H1 (cell line): ENCODE data around the gene NEK10. TPM values are rescaled to one million over a fixed set of nuclear protein-coding genes. Genes with fewer than 3 reads are reported as not detected.
A peak's percentile ranks its signal among the peaks of the same experiment; 100 is the strongest.

Source experiments
- CTCF ChIA-PET: fragments of 300-600 bp; sonication (Branson Sonifier 250); formaldehyde crosslinking; loops from one replicate; lab custom pipeline; 2021; ENCODE audit not compliant: partially characterized antibody; lab: Charles Lee
- POLR2A ChIA-PET: fragments of 300-600 bp; sonication (Branson Sonifier 250); formaldehyde crosslinking; loops from one replicate; lab custom pipeline; 2021; ENCODE audit warnings: inconsistent platforms; ENCODE audit not compliant: partially characterized antibody; lab: Charles Lee
- DNase-seq, 2 experiments: peaks; one replicate each; pipeline versions ENCODE4 v3.0.0 to v3.0.0-alpha.2; 2010 to 2022; ENCODE audit warnings: low spot score in 2 of 2, low read depth in 1 of 2, mixed read lengths in 1 of 2
- FAIRE-seq: peaks from 2 replicates; lab custom pipeline; 2011; peaks lifted over from hg19 to GRCh38; lab: Jason Lieb, UNC
- H2AFZ ChIP-seq: 2 replicates; pipeline ENCODE4 v1.8.1; 2012; ENCODE audit warnings: low read length, inconsistent platforms
- H2AK5ac ChIP-seq: 2 replicates; pipeline ENCODE4 v1.6.1; 2013; ENCODE audit warnings: low read depth, low read length
- H2BK120ac ChIP-seq: replicated peaks from 2 replicates; pipeline ENCODE3; 2013; ENCODE audit warnings: low read depth, low read length, inconsistent platforms
- H2BK12ac ChIP-seq: 2 replicates; pipeline ENCODE4 v1.6.1; 2013; ENCODE audit warnings: low read depth, low read length
- H2BK15ac ChIP-seq: 2 replicates; pipeline ENCODE4 v1.6.1; 2013; ENCODE audit warnings: low read length
- H2BK20ac ChIP-seq: 2 replicates; pipeline ENCODE4 v1.6.1; 2013; ENCODE audit warnings: low read length
- H2BK5ac ChIP-seq: 2 replicates; pipeline ENCODE4 v1.6.1; 2013; ENCODE audit warnings: low read depth, low read length
- H3K14ac ChIP-seq: 2 replicates; pipeline ENCODE4 v1.6.1; 2013; ENCODE audit warnings: inconsistent platforms; ENCODE audit not compliant: insufficient read length
- H3K18ac ChIP-seq: 2 replicates; pipeline ENCODE4 v1.6.1; 2013; ENCODE audit warnings: low read length; ENCODE audit errors: extremely low read depth
- H3K23ac ChIP-seq: 2 replicates; pipeline ENCODE4 v1.6.1; 2013; ENCODE audit warnings: inconsistent platforms; ENCODE audit not compliant: insufficient read length
- H3K23me2 ChIP-seq: 2 replicates; pipeline ENCODE4 v1.6.1; 2013; ENCODE audit warnings: low read depth, low read length
- H3K27ac ChIP-seq: 2 replicates; pipeline ENCODE4 v1.6.1; 2011; ENCODE audit warnings: low read depth, low read length, inconsistent platforms
- H3K27me3 ChIP-seq, 4 experiments: replicated peaks in 1 of 4; 1 replicate in 1 of 4; 2 replicates in 3 of 4; pipeline versions ENCODE4 v1.6.1 to v1.8.1; 2011 to 2013; ENCODE audit warnings: low read length in 3 of 4, mild to moderate bottlenecking in 3 of 4, inconsistent platforms in 2 of 4, mixed read lengths in 2 of 4, moderate library complexity in 1 of 4; ENCODE audit not compliant: control insufficient read depth in 3 of 4, insufficient read depth in 3 of 4; ENCODE audit errors: extremely low read depth in 1 of 4
- H3K36me3 ChIP-seq, 4 experiments: 2 replicates each; pipeline versions ENCODE4 v1.6.1 to v1.8.1; 2011 to 2013; ENCODE audit warnings: mild to moderate bottlenecking in 4 of 4, low read length in 3 of 4, moderate library complexity in 2 of 4, control low read depth in 1 of 4, inconsistent platforms in 1 of 4; ENCODE audit not compliant: insufficient read depth in 4 of 4, control insufficient read depth in 2 of 4
- H3K4ac ChIP-seq: replicated peaks from 2 replicates; pipeline ENCODE3; 2013; ENCODE audit warnings: low read length, low read depth, mixed read lengths, inconsistent platforms; ENCODE audit not compliant: insufficient read length
- H3K4me1 ChIP-seq, 4 experiments: replicated peaks in 1 of 4; 1 replicate in 1 of 4; 2 replicates in 3 of 4; pipeline versions ENCODE4 v1.6.1 to v1.8.1; 2011 to 2013; ENCODE audit warnings: low read length in 3 of 4, inconsistent platforms in 2 of 4, mixed read lengths in 1 of 4; ENCODE audit not compliant: insufficient read depth in 4 of 4, control insufficient read depth in 3 of 4
- H3K4me2 ChIP-seq, 2 experiments: 2 replicates each; pipeline versions ENCODE4 v1.6.1 to v1.8.1; 2011 to 2013; ENCODE audit warnings: low read depth in 2 of 2, low read length in 2 of 2, control low read depth in 1 of 2, inconsistent platforms in 1 of 2, mild to moderate bottlenecking in 1 of 2; ENCODE audit not compliant: insufficient read depth in 1 of 2
- H3K4me3 ChIP-seq, 4 experiments: fragments of 200-600, 300-600 bp in 1 of 4; sonication (generic), shearing (Covaris generic), sonication (Bioruptor Twin) in 1 of 4; 2 replicates each; pipeline versions ENCODE4 v1.5.1 to v1.8.1; 2011 to 2016; ENCODE audit warnings: low read length in 4 of 4, low read depth in 3 of 4, control low read depth in 2 of 4, inconsistent platforms in 2 of 4, mild to moderate bottlenecking in 2 of 4, mixed read lengths in 1 of 4, moderate library complexity in 1 of 4; ENCODE audit not compliant: insufficient read depth in 2 of 4; ENCODE audit errors: extremely low read depth in 1 of 4
- H3K56ac ChIP-seq: replicated peaks from 2 replicates; pipeline ENCODE3; 2013; ENCODE audit warnings: low read depth, mild to moderate bottlenecking, mixed read lengths, low read length, inconsistent platforms; ENCODE audit not compliant: insufficient read length
- H3K79me1 ChIP-seq: 2 replicates; pipeline ENCODE4 v1.6.1; 2013; ENCODE audit warnings: low read depth, low read length, control low read depth
- H3K79me2 ChIP-seq, 2 experiments: 2 replicates each; pipeline versions ENCODE4 v1.6.1 to v1.8.1; 2012 to 2013; ENCODE audit warnings: low read length in 2 of 2, mild to moderate bottlenecking in 2 of 2, inconsistent platforms in 1 of 2; ENCODE audit not compliant: insufficient read depth in 2 of 2, control insufficient read depth in 1 of 2
- H3K9ac ChIP-seq, 4 experiments: replicated peaks in 1 of 4; 1 replicate in 1 of 4; 2 replicates in 3 of 4; pipeline versions ENCODE4 v1.6.1 to v1.8.1; 2011 to 2013; ENCODE audit warnings: low read depth in 3 of 4, low read length in 3 of 4, control low read depth in 2 of 4, mild to moderate bottlenecking in 2 of 4, moderate library complexity in 2 of 4, inconsistent platforms in 1 of 4; ENCODE audit errors: extremely low read depth in 1 of 4
- H3K9me3 ChIP-seq, 2 experiments: 2 replicates each; pipeline versions ENCODE4 v1.6.1 to v1.8.1; 2012 to 2013; ENCODE audit warnings: mild to moderate bottlenecking in 2 of 2, moderate library complexity in 2 of 2, control low read depth in 1 of 2, inconsistent platforms in 1 of 2, low read depth in 1 of 2, low read length in 1 of 2, mixed read lengths in 1 of 2; ENCODE audit not compliant: insufficient read depth in 2 of 2
- H4K20me1 ChIP-seq, 2 experiments: replicated peaks in 1 of 2; 2 replicates each; pipeline versions ENCODE3 to v1.8.1; 2011 to 2013; ENCODE audit warnings: inconsistent platforms in 2 of 2, low read length in 2 of 2, mild to moderate bottlenecking in 1 of 2; ENCODE audit not compliant: insufficient read depth in 2 of 2, control insufficient read depth in 1 of 2
- H4K5ac ChIP-seq: 2 replicates; pipeline ENCODE4 v1.6.1; 2013; ENCODE audit warnings: low read length, low read depth, mixed read lengths, inconsistent platforms; ENCODE audit not compliant: insufficient read length
- H4K8ac ChIP-seq: 2 replicates; pipeline ENCODE4 v1.8.0; 2013; ENCODE audit warnings: mild to moderate bottlenecking, moderate library complexity, low read length, inconsistent platforms; ENCODE audit not compliant: insufficient read depth; ENCODE audit errors: extremely low read depth
- H4K91ac ChIP-seq: replicated peaks from 2 replicates; pipeline ENCODE3; 2013; ENCODE audit warnings: low read length, mixed read lengths, inconsistent platforms; ENCODE audit not compliant: insufficient read length
- CTBP2 ChIP-seq: IDR thresholded peaks from 2 replicates; pipeline ENCODE4 v1.7.0; 2011; ENCODE audit warnings: borderline replicate concordance, mild to moderate bottlenecking, moderate library complexity, mixed read lengths, low read length; ENCODE audit not compliant: insufficient read depth, insufficient read length
- WGBS, 2 experiments: shearing (Covaris generic) in 1 of 2; methylation state at CpG; one replicate each; pipeline versions ENCODE4 v1.1.6 to v1.1.7; 2013 to 2015; ENCODE audit warnings: low lambda C conversion rate in 2 of 2, mixed read lengths in 2 of 2, inconsistent platforms in 1 of 2, low coverage in 1 of 2, missing lambda C conversion rate in 1 of 2; ENCODE audit not compliant: insufficient replicate concordance in 2 of 2, insufficient coverage in 1 of 2, insufficient read length in 1 of 2; ENCODE audit errors: extremely low coverage in 1 of 2, missing lambda C conversion rate in 1 of 2; 5-methylcytosine and 5-hydroxymethylcytosine counted together
- polyA plus RNA-seq, 7 experiments: library from polyadenylated mRNA; depleted of rRNA in 3 of 7; stranded (reverse) in 5 of 7; unstranded in 2 of 7; fragments of >200 nt in 5 of 7; fragments of 200-250 nt in 2 of 7; gene quantifications; 1 replicate in 5 of 7; 2 replicates in 1 of 7; 4 replicates in 1 of 7; pipeline versions ENCODE4 v1.2.1 to v1.2.3, GENCODE V29; 2011 to 2013; ENCODE audit warnings: missing spikeins in 2 of 7, mixed read lengths in 2 of 7
- total RNA-seq: library from RNA; stranded (reverse); fragmentation: NEBNext Ultra II Directional; extraction: Animal tissue kit (Norgen Biotek cat#: 25700); gene quantifications from 2 replicates; pipeline ENCODE4 v1.2.1, GENCODE V29; 2021

NEK10 gene
- total and polyA plus RNA-seq, 2 of the 8 experiments (the other 6 are each of a cell fraction or from before 2014, with no cell fraction given), result 0.18 to 0.50 TPM

DNA sequence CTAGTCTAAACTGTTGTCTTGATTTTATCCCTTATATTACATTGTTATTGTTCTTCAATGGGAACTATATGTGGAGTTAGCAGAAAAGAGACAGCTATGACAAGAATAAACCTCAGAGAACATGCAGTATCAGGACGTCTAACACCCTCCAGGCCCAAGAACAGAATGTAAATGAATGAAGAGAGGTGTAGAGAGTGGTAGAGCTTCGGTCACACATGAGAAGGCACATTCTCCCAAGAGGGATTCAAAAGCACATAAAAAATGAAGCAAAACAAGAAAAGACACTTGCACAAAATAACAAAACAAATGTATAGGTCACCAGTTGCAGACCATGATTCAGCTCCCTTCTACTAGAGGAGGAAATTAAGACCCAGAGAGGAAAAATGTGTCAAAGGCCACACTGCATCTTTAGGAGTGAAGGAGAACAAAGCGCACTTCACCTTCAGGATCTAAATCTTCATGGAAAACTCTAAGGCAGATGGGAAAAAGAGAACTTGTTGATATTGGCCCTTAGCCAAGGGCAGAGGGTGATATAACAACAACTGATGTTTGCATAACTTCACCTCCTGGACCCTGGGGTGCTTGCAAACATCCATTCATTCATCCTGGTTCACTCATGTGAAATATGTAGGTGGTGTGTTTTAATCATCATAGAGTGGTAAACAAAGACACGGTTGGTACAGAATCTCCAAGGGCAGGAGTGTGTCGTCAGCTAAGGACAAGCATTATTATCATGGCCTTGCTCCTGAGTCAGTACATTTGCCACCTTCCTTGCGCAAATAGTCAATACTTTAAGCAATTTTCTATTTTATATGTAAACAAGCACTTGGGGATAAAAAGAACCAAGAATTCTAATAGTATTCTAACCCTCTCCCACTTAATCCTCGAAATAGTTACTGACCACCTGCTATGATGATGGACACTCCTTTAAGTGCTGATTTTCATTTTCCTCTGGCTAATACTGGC lies 8.8 kb downstream of the NEK10 start:
- peak overlapping the region; percentile 2; the same call in 1 of the 2 replicates for H2AFZ ChIP-seq
- 83% methylated on average over 7 of the region's 7 CpGs; no CpG with 5 or more reads in 1 of the 2 experiments for WGBS, 2 experiments
- H3K23ac ChIP-seq, result no peak overlapping the region
- no peak overlapping the region for H3K4ac ChIP-seq
- H3K4me2 ChIP-seq, result no peak overlapping the region
- H3K27me3 ChIP-seq, result peaks cover 0 to 1% (median 0%) of the 10 kb centered on the region in 4 experiments; a peak in 1 of 7 replicates
- DNase-seq (no peak), FAIRE-seq (no peak)
- TF ChIP-seq CTBP2, result no peak
- no peak overlapping the region for H3K14ac ChIP-seq
- no peak overlapping the region for H4K91ac ChIP-seq
- H3K79me1 ChIP-seq, result no peaks in the 10 kb centered on the region
- H3K36me3 ChIP-seq, result no peaks in the 10 kb centered on the region
- no peak overlapping the region for H2AK5ac ChIP-seq
- H2BK5ac ChIP-seq, result no peak overlapping the region
- no peak overlapping the region for H3K27ac ChIP-seq
- no peak overlapping the region for H2BK20ac ChIP-seq
- no peak overlapping the region for H4K8ac ChIP-seq
- no peak overlapping the region for H2BK12ac ChIP-seq
- no peaks in the 10 kb centered on the region for H3K9me3 ChIP-seq
- H3K56ac ChIP-seq, result no peak overlapping the region
- ChIA-PET POLR2A (no interaction called here), CTCF (interaction anchor here (1.0 kb wide), 1 partner anchor 298 kb away, joined by 3 read pairs; no protein-coding TSS in a partner anchor)
- H4K5ac ChIP-seq, result no peak overlapping the region
- H2BK15ac ChIP-seq, result no peak overlapping the region
- H3K23me2 ChIP-seq, result no peaks in the 10 kb centered on the region; the same call in 1 of the 2 replicates
- no peak overlapping the region for H3K18ac ChIP-seq
- H3K4me3 ChIP-seq, result no peak overlapping the region
- no peaks in the 10 kb centered on the region for H4K20me1 ChIP-seq
- H3K4me1 ChIP-seq, result peaks cover 0 to 3% (median under 1%) of the 10 kb centered on the region in 4 experiments; a peak in 1 of 7 replicates
- no peak overlapping the region for H3K9ac ChIP-seq
- H2BK120ac ChIP-seq, result no peak overlapping the region
- H3K79me2 ChIP-seq, result no peaks in the 10 kb centered on the region
